22Rv1 (cell line): ENCODE results near the gene SERINC2.

Experiments
- H3K27ac ChIP-seq: fragments of 450-650 bp; 2 replicates; pipeline ENCODE4 v1.5.1; 2017
- ZFX ChIP-seq: fragments of 450-650 bp; IDR thresholded peaks from 2 replicates; pipeline ENCODE4 v1.6.1; 2017; ENCODE audit warnings: antibody characterized with exemption, borderline replicate concordance
- TF ChIP-seq, protein P1 (sequence below): fragments of 450-650 bp; IDR thresholded peaks from 2 replicates; pipeline ENCODE4 v1.5.1; 2017; ENCODE audit warnings: mild to moderate bottlenecking

The SERINC2 gene

DNA sequence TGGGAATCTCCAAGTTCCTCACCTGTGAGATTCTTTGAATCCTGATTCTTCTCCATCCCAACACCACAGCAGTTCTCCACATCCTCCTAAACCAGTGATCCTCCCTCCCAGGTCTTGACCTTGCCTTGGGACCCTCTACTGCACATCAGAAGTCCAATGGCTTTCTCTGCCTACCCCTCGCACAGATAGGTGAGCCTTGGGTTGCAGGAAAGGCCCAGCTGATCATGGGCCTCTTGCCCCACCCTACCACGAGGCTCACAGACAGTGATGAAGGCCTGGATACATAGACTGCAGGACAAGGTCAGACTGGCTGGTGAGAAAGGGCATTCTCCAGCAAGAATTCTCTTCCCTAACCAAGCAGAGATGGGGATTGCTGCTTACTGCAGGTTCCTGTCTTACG is 41.0 kb upstream of the SERINC2 start:
- TF ChIP-seq ZFX: no peak
- H3K27ac ChIP-seq: no peak overlapping the region

DNA sequence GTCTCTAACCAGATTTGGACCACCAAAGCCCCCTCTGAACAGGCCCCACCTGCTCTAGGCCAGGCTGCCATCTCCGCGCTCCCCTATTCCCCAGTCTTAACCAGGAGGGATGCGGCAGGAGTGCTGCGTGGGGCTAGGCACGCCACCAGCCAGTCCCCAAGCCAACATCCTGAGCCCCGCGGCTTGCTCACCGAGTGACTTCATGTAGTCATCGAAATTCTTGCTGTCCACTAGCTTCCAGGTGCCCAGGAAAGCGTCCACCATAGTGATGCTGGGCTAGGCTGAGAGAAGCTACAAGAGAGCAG is 40.3 kb upstream of the SERINC2 start:
- TF ChIP-seq, protein P1, sequence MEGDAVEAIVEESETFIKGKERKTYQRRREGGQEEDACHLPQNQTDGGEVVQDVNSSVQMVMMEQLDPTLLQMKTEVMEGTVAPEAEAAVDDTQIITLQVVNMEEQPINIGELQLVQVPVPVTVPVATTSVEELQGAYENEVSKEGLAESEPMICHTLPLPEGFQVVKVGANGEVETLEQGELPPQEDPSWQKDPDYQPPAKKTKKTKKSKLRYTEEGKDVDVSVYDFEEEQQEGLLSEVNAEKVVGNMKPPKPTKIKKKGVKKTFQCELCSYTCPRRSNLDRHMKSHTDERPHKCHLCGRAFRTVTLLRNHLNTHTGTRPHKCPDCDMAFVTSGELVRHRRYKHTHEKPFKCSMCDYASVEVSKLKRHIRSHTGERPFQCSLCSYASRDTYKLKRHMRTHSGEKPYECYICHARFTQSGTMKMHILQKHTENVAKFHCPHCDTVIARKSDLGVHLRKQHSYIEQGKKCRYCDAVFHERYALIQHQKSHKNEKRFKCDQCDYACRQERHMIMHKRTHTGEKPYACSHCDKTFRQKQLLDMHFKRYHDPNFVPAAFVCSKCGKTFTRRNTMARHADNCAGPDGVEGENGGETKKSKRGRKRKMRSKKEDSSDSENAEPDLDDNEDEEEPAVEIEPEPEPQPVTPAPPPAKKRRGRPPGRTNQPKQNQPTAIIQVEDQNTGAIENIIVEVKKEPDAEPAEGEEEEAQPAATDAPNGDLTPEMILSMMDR: no peak
- TF ChIP-seq ZFX: no peak
- no peak overlapping the region for H3K27ac ChIP-seq

DNA sequence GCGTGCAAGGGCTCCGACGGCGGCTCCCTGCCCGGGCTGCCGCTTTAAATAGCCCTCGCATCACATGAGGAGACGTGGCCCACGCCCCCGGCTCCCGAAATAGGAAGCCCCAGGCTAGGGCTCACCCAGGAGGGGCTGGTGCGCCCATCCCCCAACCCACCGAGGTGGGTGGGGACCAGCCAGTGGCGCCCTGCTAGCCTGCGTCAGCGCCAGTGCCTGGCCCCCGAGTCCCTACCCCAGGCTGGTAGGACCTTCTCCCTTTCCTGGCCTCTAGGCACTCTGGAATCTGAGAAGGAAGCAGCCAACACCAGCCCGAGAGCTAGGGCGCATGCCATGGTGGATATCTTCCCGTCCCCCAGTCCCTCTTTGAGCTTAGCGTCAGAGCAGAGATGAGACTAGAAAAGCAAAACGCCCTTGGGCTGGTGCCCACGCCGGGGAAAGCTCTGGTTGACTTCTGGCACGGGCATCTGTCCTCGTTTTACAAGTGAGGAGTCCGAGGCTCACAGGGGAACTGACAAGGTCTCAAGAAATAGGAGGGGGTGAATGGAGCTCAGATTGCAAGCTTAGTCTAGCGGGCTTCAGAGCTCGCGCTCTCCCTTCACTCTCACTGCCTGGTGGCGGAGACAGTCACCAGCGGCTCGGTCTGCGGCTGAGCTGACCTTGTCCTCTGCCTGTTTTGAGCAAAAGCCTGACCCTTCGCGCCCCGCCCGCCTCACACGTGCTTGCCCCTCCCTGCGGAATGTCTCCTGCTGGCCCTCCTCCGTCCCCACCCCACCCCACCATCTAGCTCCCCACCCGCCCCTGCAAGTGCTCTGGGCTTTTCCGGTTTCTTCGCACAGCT is 39.7 kb upstream of the SERINC2 start, which contains the start of gene FABP3:
TSS of gene FABP3 (minus strand) at position 21 of the 841 bp plus-strand sequence. CDS start 62 bp downstream, outside the sequence.
- no peak within 1 kb of the TSS for H3K27ac ChIP-seq
- TF ChIP-seq ZFX: no peak
- TF ChIP-seq, protein P1: no peak

GRCh38 chr1:31373897-31374486 is 39.0 kb upstream of the SERINC2 start:
- no peak for TF ChIP-seq ZFX
- TF ChIP-seq, protein P1: no peak
- H3K27ac ChIP-seq: no peak overlapping the region

DNA sequence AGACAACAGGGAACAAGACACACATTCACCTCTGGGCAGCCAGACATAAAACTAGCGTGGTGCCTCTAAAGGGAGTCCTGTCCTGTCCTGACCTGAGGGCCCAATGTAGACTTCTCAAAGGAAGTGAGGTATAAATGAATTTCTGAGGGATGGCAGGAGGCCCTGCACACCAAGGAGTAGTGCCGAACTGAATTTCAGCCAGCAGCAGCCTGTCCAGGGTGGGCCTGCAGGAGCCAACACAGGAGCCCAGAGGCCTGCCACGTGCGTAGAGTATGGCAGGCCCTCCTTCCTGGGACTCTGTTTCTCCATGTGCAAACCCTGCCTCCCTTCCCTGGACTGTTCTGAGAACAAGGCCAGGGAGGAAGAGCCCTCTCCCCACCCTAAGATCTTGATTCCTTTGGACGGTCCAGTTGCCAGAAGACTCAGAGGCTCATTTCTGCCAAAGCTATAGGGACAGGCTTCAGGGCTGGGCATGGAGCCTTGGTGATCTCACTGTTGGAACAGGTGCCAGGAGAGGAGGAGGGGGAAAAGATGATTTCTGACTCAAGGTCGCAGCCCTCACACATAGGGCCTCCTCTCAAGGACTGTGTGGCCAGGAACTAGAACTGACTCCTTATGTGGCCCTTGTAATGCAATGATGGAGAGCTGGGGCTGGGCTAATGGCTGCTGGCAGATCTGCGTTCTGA is 38.4 kb upstream of the SERINC2 start:
- no peak overlapping the region for H3K27ac ChIP-seq
- TF ChIP-seq, protein P1: no peak
- no peak for TF ChIP-seq ZFX

DNA sequence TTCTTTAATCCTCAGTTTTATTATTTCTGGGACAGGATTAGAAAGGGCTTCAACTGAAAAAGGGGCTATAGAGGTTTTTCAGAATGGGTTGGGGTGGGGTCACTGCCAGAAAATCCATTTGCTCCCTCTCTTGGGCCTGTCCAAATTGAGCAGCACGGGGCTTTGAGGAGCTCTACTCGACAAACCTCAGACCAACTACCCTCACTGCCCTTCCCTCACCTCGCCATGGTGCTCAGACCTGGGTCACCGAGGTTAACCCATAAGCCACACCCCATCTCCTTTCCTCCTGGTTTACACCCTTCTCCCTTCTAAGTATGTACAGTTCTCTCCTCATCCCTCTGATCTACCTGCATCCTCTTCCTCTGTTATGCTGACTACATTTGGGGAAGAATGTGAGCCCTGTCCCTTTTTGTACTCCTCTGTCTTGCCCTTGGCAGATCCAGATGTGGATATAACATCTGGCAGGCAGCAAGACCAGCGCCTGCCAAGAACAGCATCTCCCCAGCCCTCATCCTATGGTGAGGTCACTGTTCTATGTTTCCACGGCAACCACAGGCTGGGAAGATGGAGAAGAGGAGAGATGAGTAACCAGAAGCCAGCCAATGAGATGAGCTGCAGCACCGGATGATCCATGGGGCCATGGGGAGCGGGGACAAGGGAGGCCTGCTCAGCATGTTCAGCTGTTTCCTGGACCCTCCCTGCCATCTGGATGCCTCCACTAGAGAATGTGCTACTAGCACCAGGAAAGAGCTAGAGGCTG is 36.5 kb upstream of the SERINC2 start:
- no peak overlapping the region for H3K27ac ChIP-seq
- no peak for TF ChIP-seq ZFX
- TF ChIP-seq, protein P1: no peak

- H3K27ac ChIP-seq: no peak overlapping the region
- TF ChIP-seq ZFX: no peak
- TF ChIP-seq, protein P1: no peak
Observed at GRCh38 chr1:31377364-31377863, 35.6 kb upstream of the SERINC2 start.
